Lung (tissue), 12 donors: ENCODE data around the gene ABHD12. TPM values are rescaled to one million over a fixed set of nuclear protein-coding genes. Genes with fewer than 3 reads are reported as not detected.

Source experiments
- ATAC-seq: fragments of 200-7000 bp; cut with Tn5 transposase; one replicate; pipeline ENCODE4 v1.9.1; 2020; ENCODE audit warnings: moderate number of reproducible peaks; ENCODE audit not compliant: insufficient read depth, low FRiP score
- DNase-seq, 3 donors: peaks; one replicate each; pipeline ENCODE4 v3.0.0-alpha.2; 2013 to 2017
- H3K27ac ChIP-seq, 2 donors: one replicate each; pipeline ENCODE4 v1.5.1; 2013; ENCODE audit warnings: mild to moderate bottlenecking in 2 of 2, moderate library complexity in 2 of 2, control low read depth in 1 of 2, inconsistent platforms in 1 of 2, low read depth in 1 of 2, low read length in 1 of 2
- H3K27me3 ChIP-seq, 3 donors: one replicate each; pipeline ENCODE4 v1.5.1; 2013; ENCODE audit warnings: low read length in 2 of 3; ENCODE audit not compliant: control insufficient read depth in 3 of 3, insufficient read depth in 3 of 3
- H3K36me3 ChIP-seq, 4 donors: one replicate each; pipeline ENCODE4 v1.5.1; 2013; ENCODE audit warnings: low read length in 4 of 4, mild to moderate bottlenecking in 1 of 4, moderate library complexity in 1 of 4; ENCODE audit not compliant: control insufficient read depth in 4 of 4, insufficient read depth in 4 of 4
- H3K4me1 ChIP-seq, 5 donors: one replicate each; pipeline ENCODE4 v1.5.1; 2013; ENCODE audit warnings: low read length in 5 of 5, mild to moderate bottlenecking in 2 of 5, moderate library complexity in 1 of 5; ENCODE audit not compliant: control insufficient read depth in 5 of 5, insufficient read depth in 5 of 5
- H3K4me3 ChIP-seq: one replicate; pipeline ENCODE4 v1.5.1; 2013; ENCODE audit warnings: mild to moderate bottlenecking, control low read depth, moderate library complexity
- H3K9ac ChIP-seq, 2 donors: one replicate each; pipeline ENCODE4 v1.5.1; 2013; ENCODE audit warnings: low read length in 2 of 2, control low read depth in 1 of 2; ENCODE audit not compliant: insufficient read depth in 1 of 2
- H3K9me3 ChIP-seq, 4 donors: one replicate each; pipeline ENCODE4 v1.5.1; 2013; ENCODE audit warnings: low read length in 3 of 4, mild to moderate bottlenecking in 1 of 4, moderate library complexity in 1 of 4; ENCODE audit not compliant: control insufficient read depth in 4 of 4, insufficient read depth in 3 of 4
- WGBS, 2 donors: extraction: QIAGEN DNeasy Blood & Tissue Kit; methylation state at CpG; one replicate each; pipeline ENCODE4 v1.1.7; 2013; 5-methylcytosine and 5-hydroxymethylcytosine counted together
- polyA plus RNA-seq, 2 donors: library from polyadenylated mRNA; stranded (reverse); fragments of 200-250 nt; gene quantifications; one replicate each; pipeline ENCODE4 v1.2.1, GENCODE V29; 2013
- total RNA-seq, 2 donors: library from RNA; depleted of rRNA in 1 of 2; stranded (reverse); fragments of >200 nt in 1 of 2; gene quantifications; one replicate each; pipeline ENCODE4 v1.2.1, GENCODE V29; 2014 to 2021
- TF ChIP-seq, protein P1 (sequence below): IDR thresholded peaks from 2 replicates; pipeline ENCODE4 v1.5.1; 2012; ENCODE audit warnings: mild to moderate bottlenecking; ENCODE audit errors: control extremely low read depth, extremely low read depth
- donor health status: control.
- donor health status: control.
- donor health status: Bipolar disorder and iron deficiency.
- donor health status: healthy.
- donor health status: DM: yes; HTN: yes; CAD: no.

ABHD12 gene
- total and polyA plus RNA-seq, 4 donors = 34.3 to 58.1 (median 44.6) TPM

- Histone ChIP-seq H3K27ac (no peak overlapping the region), H3K27me3 (no peaks in the 10 kb centered on the region), H3K4me1 (peaks cover 0 to 4% (median 0%) of the 10 kb centered on the region in 5 donors), H3K9me3 (peaks cover 0 to 2% (median 0%) of the 10 kb centered on the region in 4 donors), H3K9ac (no peak overlapping the region), H3K36me3 (no peaks in the 10 kb centered on the region), H3K4me3 (no peak overlapping the region)
- ATAC-seq (no peak), DNase-seq (no peak)
- 93 to 95% methylated on average over 10 of the region's 10 CpGs for WGBS, 2 donors
- TF ChIP-seq, protein P1, sequence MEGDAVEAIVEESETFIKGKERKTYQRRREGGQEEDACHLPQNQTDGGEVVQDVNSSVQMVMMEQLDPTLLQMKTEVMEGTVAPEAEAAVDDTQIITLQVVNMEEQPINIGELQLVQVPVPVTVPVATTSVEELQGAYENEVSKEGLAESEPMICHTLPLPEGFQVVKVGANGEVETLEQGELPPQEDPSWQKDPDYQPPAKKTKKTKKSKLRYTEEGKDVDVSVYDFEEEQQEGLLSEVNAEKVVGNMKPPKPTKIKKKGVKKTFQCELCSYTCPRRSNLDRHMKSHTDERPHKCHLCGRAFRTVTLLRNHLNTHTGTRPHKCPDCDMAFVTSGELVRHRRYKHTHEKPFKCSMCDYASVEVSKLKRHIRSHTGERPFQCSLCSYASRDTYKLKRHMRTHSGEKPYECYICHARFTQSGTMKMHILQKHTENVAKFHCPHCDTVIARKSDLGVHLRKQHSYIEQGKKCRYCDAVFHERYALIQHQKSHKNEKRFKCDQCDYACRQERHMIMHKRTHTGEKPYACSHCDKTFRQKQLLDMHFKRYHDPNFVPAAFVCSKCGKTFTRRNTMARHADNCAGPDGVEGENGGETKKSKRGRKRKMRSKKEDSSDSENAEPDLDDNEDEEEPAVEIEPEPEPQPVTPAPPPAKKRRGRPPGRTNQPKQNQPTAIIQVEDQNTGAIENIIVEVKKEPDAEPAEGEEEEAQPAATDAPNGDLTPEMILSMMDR = no peak
Measured at GRCh38 chr20:25372584-25373336, 17.9 kb downstream of the ABHD12 start.

DNA sequence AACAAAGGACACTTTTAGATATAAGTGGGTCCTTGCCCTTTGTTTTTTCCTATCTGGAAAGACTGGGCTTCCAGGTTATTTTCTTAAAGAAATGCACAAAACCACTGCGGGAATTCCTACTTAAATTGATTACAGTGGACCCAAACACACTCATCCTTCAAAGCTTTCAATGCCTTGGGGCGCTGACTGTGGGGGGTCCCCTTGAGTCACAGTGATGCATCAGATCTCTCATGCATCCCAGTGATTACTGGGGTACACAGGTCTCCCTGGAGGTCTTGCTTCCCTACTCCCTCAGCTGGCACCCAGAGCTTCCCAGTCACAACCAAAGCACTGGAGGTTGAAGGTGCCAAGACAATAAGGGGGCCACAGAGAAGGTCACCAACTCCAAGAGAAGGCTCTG lies 20.7 kb downstream of the ABHD12 start:
- no peaks in the 10 kb centered on the region for H3K27me3 ChIP-seq
- peaks cover 0 to 2% (median 0%) of the 10 kb centered on the region in 5 donors for H3K4me1 ChIP-seq
- ATAC-seq (no peak), DNase-seq (no peak)
- H3K36me3 ChIP-seq = no peaks in the 10 kb centered on the region
- TF ChIP-seq, protein P1 = no peak
- H3K9ac ChIP-seq = no peak overlapping the region
- peaks cover 0 to 2% (median 0%) of the 10 kb centered on the region in 4 donors for H3K9me3 ChIP-seq
- no peak overlapping the region for H3K27ac ChIP-seq
- WGBS, 2 donors = 84 to 96% methylated on average over 2 of the region's 2 CpGs
- no peak overlapping the region for H3K4me3 ChIP-seq

DNA sequence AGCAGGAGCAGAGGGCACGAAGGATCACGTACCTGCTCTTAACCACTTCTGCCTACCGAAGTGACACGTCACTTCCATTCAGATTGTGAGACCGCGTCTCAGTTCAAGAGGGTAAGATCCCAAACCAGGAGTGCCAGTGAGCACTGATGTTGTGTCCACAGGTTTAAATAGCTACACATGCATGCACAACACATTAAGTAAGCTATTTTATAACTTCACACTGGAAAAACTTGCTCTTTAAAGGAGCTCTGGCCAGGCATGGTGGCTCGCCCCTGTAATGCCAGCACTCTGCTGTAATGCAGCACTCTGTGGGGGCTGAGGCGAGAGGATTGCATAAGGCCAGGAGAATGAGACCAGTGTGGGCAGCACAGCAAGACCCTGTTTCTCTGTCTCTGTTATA lies 21.1 kb downstream of the ABHD12 start:
- Histone ChIP-seq H3K4me1 (peaks cover 0 to 2% (median 0%) of the 10 kb centered on the region in 5 donors), H3K36me3 (no peaks in the 10 kb centered on the region), H3K27me3 (no peaks in the 10 kb centered on the region), H3K4me3 (no peak overlapping the region), H3K9ac (no peak overlapping the region), H3K27ac (no peak overlapping the region), H3K9me3 (peaks cover 0 to 2% (median 0%) of the 10 kb centered on the region in 4 donors)
- TF ChIP-seq, protein P1 = no peak
- WGBS, 2 donors = 62 to 77% methylated on average over 8 of the region's 8 CpGs
- ATAC-seq (no peak), DNase-seq (peak; percentile 16 to 30 (median 30))
